Karpas-422 (cell line): Measurements from ENCODE around the gene SRBD1. TPM values are rescaled to one million over a fixed set of nuclear protein-coding genes. Genes with fewer than 3 reads are reported as not detected.
"Not testable (repeated sequence)": the region's sequence is repeated elsewhere in the genome, so short reads cannot be mapped to it uniquely, and the experiment has no call there.

Experiments
- DNase-seq: peaks from one replicate; pipeline ENCODE4 v3.0.0-alpha.2; 2015
- H2AFZ ChIP-seq: fragments of 200-600 bp; sonication (generic); 2 replicates; pipeline ENCODE4 v1.6.1; 2014; ENCODE audit warnings: antibody characterized with exemption, low read length, mixed read lengths
- H3K27ac ChIP-seq: fragments of 200-600 bp; sonication (generic); 2 replicates; pipeline ENCODE4 v1.5.1; 2014; ENCODE audit warnings: mild to moderate bottlenecking, low read length, moderate library complexity
- H3K27me3 ChIP-seq: fragments of 200-600 bp; sonication (generic); 2 replicates; pipeline ENCODE4 v1.6.1; 2014; ENCODE audit warnings: low read length, mixed read lengths
- H3K36me3 ChIP-seq: fragments of 200-600 bp; sonication (generic); 2 replicates; pipeline ENCODE4 v1.6.1; 2014; ENCODE audit warnings: low read length, mixed read lengths; ENCODE audit not compliant: insufficient read depth
- H3K4me1 ChIP-seq: fragments of 200-600 bp; sonication (generic); 2 replicates; pipeline ENCODE4 v1.6.1; 2014; ENCODE audit warnings: mild to moderate bottlenecking, low read length, mixed read lengths
- H3K4me2 ChIP-seq: fragments of 200-600 bp; sonication (generic); 2 replicates; pipeline ENCODE4 v1.6.1; 2014; ENCODE audit warnings: low read length, low read depth, mild to moderate bottlenecking; ENCODE audit not compliant: poor library complexity, severe bottlenecking
- H3K4me3 ChIP-seq: fragments of 200-600 bp; sonication (generic); 2 replicates; pipeline ENCODE4 v1.5.1; 2014; ENCODE audit warnings: mild to moderate bottlenecking, antibody characterized with exemption, low read length, mixed read lengths
- H3K79me2 ChIP-seq: fragments of 200-600 bp; sonication (generic); 2 replicates; pipeline ENCODE4 v1.6.1; 2014; ENCODE audit warnings: mild to moderate bottlenecking, low read length, mixed read lengths
- H3K9ac ChIP-seq: fragments of 200-600 bp; sonication (generic); 2 replicates; pipeline ENCODE4 v1.6.0; 2014; ENCODE audit warnings: low read length
- H3K9me2 ChIP-seq: fragments of 200-600 bp; sonication (generic), shearing (Covaris generic); replicated peaks from 2 replicates; pipeline ENCODE4 v1.6.0; 2014; ENCODE audit warnings: mild to moderate bottlenecking, low read length, moderate library complexity; ENCODE audit not compliant: insufficient read depth
- H3K9me3 ChIP-seq: fragments of 300-700, 200-600 bp; sonication (generic); 2 replicates; pipeline ENCODE4 v1.6.1; 2014; ENCODE audit warnings: low read length, mixed read lengths
- H4K20me1 ChIP-seq: fragments of 200-600 bp; sonication (generic); 2 replicates; pipeline ENCODE4 v1.6.1; 2014; ENCODE audit warnings: mild to moderate bottlenecking, antibody characterized with exemption, low read length, low read depth; ENCODE audit not compliant: insufficient read depth
- total RNA-seq: library from RNA; depleted of rRNA; stranded (reverse); fragments of >200 nt; shearing (Covaris generic); gene quantifications from 2 replicates; pipeline ENCODE4 v1.2.3, GENCODE V29; 2014; ENCODE audit warnings: low replicate concordance

SRBD1 gene
- total RNA-seq, 1 experiment from 2014 or later: 29.7 TPM

- H3K4me1 ChIP-seq, H3K9me2 ChIP-seq, H3K4me3 ChIP-seq, H3K9ac ChIP-seq, H3K36me3 ChIP-seq, DNase-seq, H3K27me3 ChIP-seq, H3K9me3 ChIP-seq, H2AFZ ChIP-seq, H3K79me2 ChIP-seq, H3K4me2 ChIP-seq, H4K20me1 ChIP-seq, H3K27ac ChIP-seq: not testable (repeated sequence)
These were observed 185.0 kb downstream of the SRBD1 start for GRCh38 chr2:45426025-45426424.

GRCh38 chr2:45422921-45423320 is 188.1 kb downstream of the SRBD1 start:
- no peaks in the 10 kb centered on the region for H4K20me1 ChIP-seq
- H3K9ac ChIP-seq: no peak overlapping the region
- DNase-seq: no peak
- no peak overlapping the region for H3K4me2 ChIP-seq
- no peak overlapping the region for H3K27ac ChIP-seq
- no peaks in the 10 kb centered on the region for H3K79me2 ChIP-seq
- no peaks in the 10 kb centered on the region for H3K9me3 ChIP-seq
- H3K4me1 ChIP-seq: no peaks in the 10 kb centered on the region
- no peaks in the 10 kb centered on the region for H3K27me3 ChIP-seq
- no peak overlapping the region for H3K4me3 ChIP-seq
- H3K9me2 ChIP-seq: no peaks in the 10 kb centered on the region
- no peak overlapping the region for H2AFZ ChIP-seq
- no peaks in the 10 kb centered on the region for H3K36me3 ChIP-seq

- Histone ChIP-seq H3K27ac (no peak overlapping the region), H3K27me3 (no peaks in the 10 kb centered on the region), H3K9ac (no peak overlapping the region), H2AFZ (no peak overlapping the region), H3K9me3 (no peaks in the 10 kb centered on the region), H3K4me3 (no peak overlapping the region), H3K36me3 (no peaks in the 10 kb centered on the region), H4K20me1 (no peaks in the 10 kb centered on the region), H3K4me2 (no peak overlapping the region), H3K79me2 (no peaks in the 10 kb centered on the region), H3K4me1 (no peaks in the 10 kb centered on the region), H3K9me2 (no peaks in the 10 kb centered on the region)
- DNase-seq: no peak
These were observed 192.5 kb downstream of the SRBD1 start for GRCh38 chr2:45418532-45418931.

GRCh38 chr2:45415534-45416123 is 195.4 kb downstream of the SRBD1 start:
- Histone ChIP-seq H2AFZ (no peak overlapping the region), H3K9ac (no peak overlapping the region), H3K9me2 (no peaks in the 10 kb centered on the region), H3K36me3 (0 out of 2 replicates have a peak, but pooled peaks cover 5% of the 10 kb centered on the region), H3K9me3 (no peaks in the 10 kb centered on the region), H3K27me3 (no peaks in the 10 kb centered on the region), H3K4me1 (no peaks in the 10 kb centered on the region), H3K27ac (no peak overlapping the region), H3K4me2 (no peak overlapping the region), H4K20me1 (no peaks in the 10 kb centered on the region), H3K4me3 (no peak overlapping the region), H3K79me2 (no peaks in the 10 kb centered on the region)
- DNase-seq: no peak

GRCh38 chr2:45412754-45413379 is 198.2 kb downstream of the SRBD1 start:
- H3K9me3 ChIP-seq: no peaks in the 10 kb centered on the region
- no peak overlapping the region for H3K4me3 ChIP-seq
- H3K27me3 ChIP-seq: no peaks in the 10 kb centered on the region
- H4K20me1 ChIP-seq: no peaks in the 10 kb centered on the region
- 0 out of 2 replicates have a peak, but pooled peaks cover 5% of the 10 kb centered on the region for H3K36me3 ChIP-seq
- no peak for DNase-seq
- H3K4me1 ChIP-seq: peaks cover 4% of the 10 kb centered on the region; the same call in 1 of the 2 replicates
- H3K79me2 ChIP-seq: no peaks in the 10 kb centered on the region
- H3K9ac ChIP-seq: no peak overlapping the region
- H3K27ac ChIP-seq: no peak overlapping the region
- H2AFZ ChIP-seq: no peak overlapping the region
- no peak overlapping the region for H3K4me2 ChIP-seq
- no peaks in the 10 kb centered on the region for H3K9me2 ChIP-seq

- H3K4me2 ChIP-seq: no peak overlapping the region
- H2AFZ ChIP-seq: no peak overlapping the region
- H3K27me3 ChIP-seq: no peaks in the 10 kb centered on the region
- H3K9me3 ChIP-seq: no peaks in the 10 kb centered on the region
- H3K9me2 ChIP-seq: no peaks in the 10 kb centered on the region
- no peak overlapping the region for H3K27ac ChIP-seq
- H3K36me3 ChIP-seq: 0 out of 2 replicates have a peak, but pooled peaks cover 5% of the 10 kb centered on the region
- no peaks in the 10 kb centered on the region for H3K79me2 ChIP-seq
- H4K20me1 ChIP-seq: no peaks in the 10 kb centered on the region
- H3K4me1 ChIP-seq: peaks cover 4% of the 10 kb centered on the region; the same call in 1 of the 2 replicates
- H3K9ac ChIP-seq: no peak overlapping the region
- H3K4me3 ChIP-seq: no peak overlapping the region
- DNase-seq: no peak
These were observed 201.4 kb downstream of the SRBD1 start for GRCh38 chr2:45409677-45410076.

- H3K9ac ChIP-seq: no peak overlapping the region
These were observed 204.4 kb downstream of the SRBD1 start for GRCh38 chr2:45406621-45407020.

GRCh38 chr2:45404807-45405297 is 206.2 kb downstream of the SRBD1 start:
- Histone ChIP-seq H3K9me2 (no peaks in the 10 kb centered on the region), H4K20me1 (no peaks in the 10 kb centered on the region), H3K27ac (no peak overlapping the region), H2AFZ (no peak overlapping the region), H3K4me3 (no peak overlapping the region), H3K9ac (no peak overlapping the region), H3K27me3 (no peaks in the 10 kb centered on the region), H3K36me3 (no peaks in the 10 kb centered on the region), H3K4me2 (no peak overlapping the region), H3K79me2 (no peaks in the 10 kb centered on the region), H3K9me3 (no peaks in the 10 kb centered on the region), H3K4me1 (peaks cover 2% of the 10 kb centered on the region; the same call in 1 of the 2 replicates)
- no peak for DNase-seq

More at GRCh38 chr2:45406621-45407020, 204.4 kb downstream of the SRBD1 start:
- Histone ChIP-seq H3K4me3 (no peak overlapping the region), H3K79me2 (no peaks in the 10 kb centered on the region), H3K36me3 (0 out of 2 replicates have a peak, but pooled peaks cover 5% of the 10 kb centered on the region), H4K20me1 (no peaks in the 10 kb centered on the region), H2AFZ (no peak overlapping the region), H3K27me3 (no peaks in the 10 kb centered on the region), H3K9me3 (no peaks in the 10 kb centered on the region), H3K9me2 (no peaks in the 10 kb centered on the region), H3K4me2 (no peak overlapping the region), H3K27ac (no peak overlapping the region), H3K4me1 (peaks cover 4% of the 10 kb centered on the region; the same call in 1 of the 2 replicates)
- no peak for DNase-seq
